K562 (cell line): Measurements from ENCODE around the gene ZDHHC24. TPM values are rescaled to one million over a fixed set of nuclear protein-coding genes. Genes with fewer than 3 reads are reported as not detected.

ENCODE experiments used
- GATA2 ChIP-seq: sonication (generic); formaldehyde crosslinking; IDR thresholded peaks from 2 replicates; pipeline ENCODE4 v1.4.0; 2020; ENCODE audit warnings: mild to moderate bottlenecking, missing genetic modification reagents
- GATAD2B ChIP-seq: fragments of 450-650 bp; IDR thresholded peaks from 2 replicates; pipeline ENCODE4 v1.6.1; 2017; ENCODE audit warnings: mild to moderate bottlenecking, borderline replicate concordance
- HDAC3 ChIP-seq: fragments of 450-650 bp; IDR thresholded peaks from 2 replicates; pipeline ENCODE4 v1.6.1; 2018; ENCODE audit warnings: borderline replicate concordance, mild to moderate bottlenecking, moderate library complexity; ENCODE audit not compliant: partially characterized antibody
- HOXB6 ChIP-seq: fragments of 250-450 bp; sonication (Bioruptor Pico); IDR thresholded peaks from 2 replicates; pipeline ENCODE4 v1.5.1; 2022; ENCODE audit warnings: mild to moderate bottlenecking, borderline replicate concordance
- PHF8 ChIP-seq: fragments of 200-600 bp; sonication (generic); IDR thresholded peaks from 2 replicates; pipeline ENCODE4 v1.6.1; 2012; ENCODE audit warnings: mixed run types, mild to moderate bottlenecking, inconsistent platforms, low read length, moderate library complexity, borderline replicate concordance
- RBM15 ChIP-seq: fragments of 200-400 bp; formaldehyde crosslinking; IDR thresholded peaks from 2 replicates; pipeline ENCODE4 v1.6.1; 2018; ENCODE audit warnings: mild to moderate bottlenecking, low read length, moderate library complexity; ENCODE audit not compliant: insufficient read depth
- SRF ChIP-seq, 2 experiments: fragments of 250-450, 450-650 bp in 1 of 2; sonication (Bioruptor Pico) in 1 of 2; sonication (generic) in 1 of 2; formaldehyde crosslinking; IDR thresholded peaks; 2 replicates each; pipeline versions ENCODE4 v1.5.0 to v1.5.1; 2020 to 2022; ENCODE audit warnings: mild to moderate bottlenecking in 1 of 2, missing genetic modification reagents in 1 of 2
- SRSF3 ChIP-seq: fragments of 200-400 bp; formaldehyde crosslinking; IDR thresholded peaks from 2 replicates; pipeline ENCODE4 v1.6.1; 2016; ENCODE audit warnings: mild to moderate bottlenecking, low read length, moderate library complexity; ENCODE audit not compliant: insufficient read depth
- THRAP3 ChIP-seq: fragments of 450-650 bp; IDR thresholded peaks from 2 replicates; pipeline ENCODE4 v1.6.1; 2016; ENCODE audit warnings: mild to moderate bottlenecking, inconsistent platforms, borderline replicate concordance
- XRCC5 ChIP-seq: fragments of 200-400 bp; formaldehyde crosslinking; IDR thresholded peaks from 2 replicates; pipeline ENCODE4 v1.6.1; 2017; ENCODE audit warnings: low read depth, mild to moderate bottlenecking, low read length
- ZNF717 ChIP-seq: fragments of 250-450 bp; sonication (Bioruptor Pico); IDR thresholded peaks from 2 replicates; pipeline ENCODE4 v1.5.0; 2021
- ZSCAN32 ChIP-seq: fragments of 450-650 bp; formaldehyde crosslinking; IDR thresholded peaks from 2 replicates; pipeline ENCODE4 v1.4.0; 2020; ENCODE audit warnings: mild to moderate bottlenecking, moderate library complexity
- polyA plus RNA-seq, 8 experiments: library from polyadenylated mRNA; depleted of rRNA in 4 of 8; stranded (reverse) in 5 of 8; unstranded in 3 of 8; fragments of >200 nt; fragmentation: Nextera tagmentation in 2 of 8; fragmentation: Illumina TruSeq in 1 of 8; extraction: Ambion mirVana in 2 of 8; extraction: Trizol in 1 of 8; gene quantifications; 2 replicates each; pipeline versions ENCODE4 v1.2.1 to v1.2.3, GENCODE V29; 2011 to 2014; ENCODE audit warnings: inconsistent platforms in 1 of 8, missing spikeins in 1 of 8
- total RNA-seq, 7 experiments: library from RNA; depleted of rRNA in 6 of 7; stranded (reverse); fragments of >200 nt in 6 of 7; fragmentation: Illumina TruSeq in 2 of 7; extraction: Trizol in 2 of 7; gene quantifications; 2 replicates each; pipeline versions ENCODE4 v1.2.1 to v1.2.3, GENCODE V29; 2011 to 2021; ENCODE audit warnings: low replicate concordance in 1 of 7
- TF ChIP-seq, protein P1 (sequence below): fragments of 250-450 bp; sonication (Bioruptor Pico); IDR thresholded peaks from 2 replicates; pipeline ENCODE4 v1.5.0; 2022; ENCODE audit warnings: mild to moderate bottlenecking
- TF ChIP-seq, protein P2 (sequence below), 3 experiments: fragments of 200-800 bp in 1 of 3; fragments of 250-450 bp in 1 of 3; fragments of 450-650 bp in 1 of 3; sonication (Bioruptor Pico) in 1 of 3; sonication (Bioruptor generic) in 1 of 3; formaldehyde crosslinking in 1 of 3; IDR thresholded peaks; 2 replicates each; pipeline versions ENCODE4 v1.6.1 to v1.8.0; 2016 to 2022; ENCODE audit warnings: mild to moderate bottlenecking in 2 of 3, missing genetic modification characterization in 2 of 3, missing compliant biosample characterization in 1 of 3, moderate library complexity in 1 of 3
- TF ChIP-seq, protein P3 (sequence below), 3 experiments: IDR thresholded peaks in 2 of 3; conservative IDR thresholded peaks in 1 of 3; 2 replicates each; pipeline ENCODE4 v1.5.1; 2011 to 2012; ENCODE audit warnings: low read length in 3 of 3, mild to moderate bottlenecking in 3 of 3, control low read depth in 2 of 3, improper control_type of control experiment in 1 of 3, inconsistent platforms in 1 of 3, low read depth in 1 of 3, mixed read lengths in 1 of 3, moderate library complexity in 1 of 3; ENCODE audit not compliant: insufficient read depth in 2 of 3
- TF ChIP-seq, protein P4 (sequence below): sonication (generic); formaldehyde crosslinking; IDR thresholded peaks from 2 replicates; pipeline ENCODE4 v1.8.0; 2022; ENCODE audit warnings: mild to moderate bottlenecking, missing genetic modification reagents
- TF ChIP-seq, protein P5 (sequence below): fragments of 450-650 bp; IDR thresholded peaks from 2 replicates; pipeline ENCODE4 v1.6.1; 2016; ENCODE audit warnings: low read depth, mild to moderate bottlenecking, moderate library complexity

The ZDHHC24 gene
- total and polyA plus RNA-seq, 9 of the 15 experiments (the other 6 are each of a cell fraction or from before 2014, with no cell fraction given) = 0.45 to 11.2 (median 2.7) TPM

DNA sequence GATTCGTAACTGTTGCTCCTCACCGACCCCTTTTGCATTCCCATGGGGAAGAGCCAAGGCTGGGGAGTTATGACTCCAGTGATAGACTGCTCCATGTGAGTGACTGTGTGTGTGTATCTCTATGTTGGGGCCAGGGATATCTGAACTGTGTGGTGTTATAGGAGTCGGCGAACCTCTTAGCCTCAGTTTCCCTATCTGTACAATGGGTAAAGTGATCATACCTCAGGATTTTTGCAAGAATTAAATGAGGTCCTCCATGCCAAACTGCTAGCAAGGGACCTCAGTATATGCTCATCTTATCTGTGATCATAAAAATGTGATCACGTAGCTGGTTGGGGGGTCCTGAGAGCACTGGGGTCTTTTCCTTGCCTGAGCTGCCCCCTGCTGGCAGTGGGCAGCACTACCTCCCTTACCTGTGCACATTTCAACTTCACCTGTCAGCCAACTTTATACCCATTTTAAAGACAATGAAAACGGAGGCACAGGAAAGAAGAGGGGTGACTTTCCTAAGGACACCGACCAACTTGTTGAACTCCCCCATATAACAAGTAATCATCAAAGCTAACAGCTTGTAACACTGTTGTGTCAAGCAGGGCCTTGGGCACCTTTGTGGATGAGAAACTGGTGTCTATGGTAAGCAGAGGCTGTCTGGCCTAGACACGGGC lies 67.0 kb downstream of the ZDHHC24 start (continued):
- TF ChIP-seq, protein P1, sequence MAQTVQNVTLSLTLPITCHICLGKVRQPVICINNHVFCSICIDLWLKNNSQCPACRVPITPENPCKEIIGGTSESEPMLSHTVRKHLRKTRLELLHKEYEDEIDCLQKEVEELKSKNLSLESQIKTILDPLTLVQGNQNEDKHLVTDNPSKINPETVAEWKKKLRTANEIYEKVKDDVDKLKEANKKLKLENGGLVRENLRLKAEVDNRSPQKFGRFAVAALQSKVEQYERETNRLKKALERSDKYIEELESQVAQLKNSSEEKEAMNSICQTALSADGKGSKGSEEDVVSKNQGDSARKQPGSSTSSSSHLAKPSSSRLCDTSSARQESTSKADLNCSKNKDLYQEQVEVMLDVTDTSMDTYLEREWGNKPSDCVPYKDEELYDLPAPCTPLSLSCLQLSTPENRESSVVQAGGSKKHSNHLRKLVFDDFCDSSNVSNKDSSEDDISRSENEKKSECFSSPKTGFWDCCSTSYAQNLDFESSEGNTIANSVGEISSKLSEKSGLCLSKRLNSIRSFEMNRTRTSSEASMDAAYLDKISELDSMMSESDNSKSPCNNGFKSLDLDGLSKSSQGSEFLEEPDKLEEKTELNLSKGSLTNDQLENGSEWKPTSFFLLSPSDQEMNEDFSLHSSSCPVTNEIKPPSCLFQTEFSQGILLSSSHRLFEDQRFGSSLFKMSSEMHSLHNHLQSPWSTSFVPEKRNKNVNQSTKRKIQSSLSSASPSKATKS (CRISPR knock-in tag) = 0 out of 2 replicates have a peak, but pooled peaks have one; percentile 1
- TF ChIP-seq SRF (CRISPR knock-in tag; IDR thresholded peaks at IDR 0.05) = 0 out of 4 replicates have a peak, but pooled peaks of 1 of the 2 experiments have one; percentile 11
- TF ChIP-seq, protein P2, sequence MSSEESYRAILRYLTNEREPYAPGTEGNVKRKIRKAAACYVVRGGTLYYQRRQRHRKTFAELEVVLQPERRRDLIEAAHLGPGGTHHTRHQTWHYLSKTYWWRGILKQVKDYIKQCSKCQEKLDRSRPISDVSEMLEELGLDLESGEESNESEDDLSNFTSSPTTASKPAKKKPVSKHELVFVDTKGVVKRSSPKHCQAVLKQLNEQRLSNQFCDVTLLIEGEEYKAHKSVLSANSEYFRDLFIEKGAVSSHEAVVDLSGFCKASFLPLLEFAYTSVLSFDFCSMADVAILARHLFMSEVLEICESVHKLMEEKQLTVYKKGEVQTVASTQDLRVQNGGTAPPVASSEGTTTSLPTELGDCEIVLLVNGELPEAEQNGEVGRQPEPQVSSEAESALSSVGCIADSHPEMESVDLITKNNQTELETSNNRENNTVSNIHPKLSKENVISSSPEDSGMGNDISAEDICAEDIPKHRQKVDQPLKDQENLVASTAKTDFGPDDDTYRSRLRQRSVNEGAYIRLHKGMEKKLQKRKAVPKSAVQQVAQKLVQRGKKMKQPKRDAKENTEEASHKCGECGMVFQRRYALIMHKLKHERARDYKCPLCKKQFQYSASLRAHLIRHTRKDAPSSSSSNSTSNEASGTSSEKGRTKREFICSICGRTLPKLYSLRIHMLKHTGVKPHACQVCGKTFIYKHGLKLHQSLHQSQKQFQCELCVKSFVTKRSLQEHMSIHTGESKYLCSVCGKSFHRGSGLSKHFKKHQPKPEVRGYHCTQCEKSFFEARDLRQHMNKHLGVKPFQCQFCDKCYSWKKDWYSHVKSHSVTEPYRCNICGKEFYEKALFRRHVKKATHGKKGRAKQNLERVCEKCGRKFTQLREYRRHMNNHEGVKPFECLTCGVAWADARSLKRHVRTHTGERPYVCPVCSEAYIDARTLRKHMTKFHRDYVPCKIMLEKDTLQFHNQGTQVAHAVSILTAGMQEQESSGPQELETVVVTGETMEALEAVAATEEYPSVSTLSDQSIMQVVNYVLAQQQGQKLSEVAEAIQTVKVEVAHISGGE (CRISPR knock-in tag; IDR thresholded peaks at IDR 0.05) = no peak
- 0 out of 2 replicates have a peak, but pooled peaks have one; percentile 36 for TF ChIP-seq ZNF717 (CRISPR knock-in tag)
- TF ChIP-seq, protein P3, sequence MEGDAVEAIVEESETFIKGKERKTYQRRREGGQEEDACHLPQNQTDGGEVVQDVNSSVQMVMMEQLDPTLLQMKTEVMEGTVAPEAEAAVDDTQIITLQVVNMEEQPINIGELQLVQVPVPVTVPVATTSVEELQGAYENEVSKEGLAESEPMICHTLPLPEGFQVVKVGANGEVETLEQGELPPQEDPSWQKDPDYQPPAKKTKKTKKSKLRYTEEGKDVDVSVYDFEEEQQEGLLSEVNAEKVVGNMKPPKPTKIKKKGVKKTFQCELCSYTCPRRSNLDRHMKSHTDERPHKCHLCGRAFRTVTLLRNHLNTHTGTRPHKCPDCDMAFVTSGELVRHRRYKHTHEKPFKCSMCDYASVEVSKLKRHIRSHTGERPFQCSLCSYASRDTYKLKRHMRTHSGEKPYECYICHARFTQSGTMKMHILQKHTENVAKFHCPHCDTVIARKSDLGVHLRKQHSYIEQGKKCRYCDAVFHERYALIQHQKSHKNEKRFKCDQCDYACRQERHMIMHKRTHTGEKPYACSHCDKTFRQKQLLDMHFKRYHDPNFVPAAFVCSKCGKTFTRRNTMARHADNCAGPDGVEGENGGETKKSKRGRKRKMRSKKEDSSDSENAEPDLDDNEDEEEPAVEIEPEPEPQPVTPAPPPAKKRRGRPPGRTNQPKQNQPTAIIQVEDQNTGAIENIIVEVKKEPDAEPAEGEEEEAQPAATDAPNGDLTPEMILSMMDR (IDR thresholded peaks at IDR 0.05 in 2 of 3, conservative IDR thresholded peaks at IDR 0.05 in 1 of 3; ENCODE audit: insufficient read depth in 2 of 3, low read depth in 1 of 3, low read length in 3 of 3) = peak; percentile 71 to 95 (median 80)
- peak; percentile 72 for TF ChIP-seq GATAD2B
- no peak for TF ChIP-seq THRAP3
- TF ChIP-seq, protein P4, sequence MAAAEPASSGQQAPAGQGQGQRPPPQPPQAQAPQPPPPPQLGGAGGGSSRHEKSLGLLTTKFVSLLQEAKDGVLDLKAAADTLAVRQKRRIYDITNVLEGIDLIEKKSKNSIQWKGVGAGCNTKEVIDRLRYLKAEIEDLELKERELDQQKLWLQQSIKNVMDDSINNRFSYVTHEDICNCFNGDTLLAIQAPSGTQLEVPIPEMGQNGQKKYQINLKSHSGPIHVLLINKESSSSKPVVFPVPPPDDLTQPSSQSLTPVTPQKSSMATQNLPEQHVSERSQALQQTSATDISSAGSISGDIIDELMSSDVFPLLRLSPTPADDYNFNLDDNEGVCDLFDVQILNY (CRISPR knock-in tag) = no peak
- no peak for TF ChIP-seq HDAC3
- TF ChIP-seq RBM15 = no peak
- no peak for TF ChIP-seq ZSCAN32 (CRISPR knock-in tag)
- no peak for TF ChIP-seq XRCC5
- TF ChIP-seq HOXB6 (CRISPR knock-in tag) = no peak
- no peak for TF ChIP-seq PHF8
- TF ChIP-seq GATA2 (CRISPR knock-in tag) = no peak
- TF ChIP-seq, protein P5, sequence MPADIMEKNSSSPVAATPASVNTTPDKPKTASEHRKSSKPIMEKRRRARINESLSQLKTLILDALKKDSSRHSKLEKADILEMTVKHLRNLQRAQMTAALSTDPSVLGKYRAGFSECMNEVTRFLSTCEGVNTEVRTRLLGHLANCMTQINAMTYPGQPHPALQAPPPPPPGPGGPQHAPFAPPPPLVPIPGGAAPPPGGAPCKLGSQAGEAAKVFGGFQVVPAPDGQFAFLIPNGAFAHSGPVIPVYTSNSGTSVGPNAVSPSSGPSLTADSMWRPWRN = no peak
- no peak for TF ChIP-seq SRSF3
